GM21619 (cell line): ENCODE results near the gene DMC1.
A peak's percentile ranks its signal among the peaks of the same experiment; 100 is the strongest.

Experiments
- ATAC-seq: cut with Tn5 transposase; IDR thresholded peaks from one replicate; pipeline ENCODE4 v1.9.1; 2021; ENCODE audit not compliant: unreplicated experiment

The DMC1 gene

DNA sequence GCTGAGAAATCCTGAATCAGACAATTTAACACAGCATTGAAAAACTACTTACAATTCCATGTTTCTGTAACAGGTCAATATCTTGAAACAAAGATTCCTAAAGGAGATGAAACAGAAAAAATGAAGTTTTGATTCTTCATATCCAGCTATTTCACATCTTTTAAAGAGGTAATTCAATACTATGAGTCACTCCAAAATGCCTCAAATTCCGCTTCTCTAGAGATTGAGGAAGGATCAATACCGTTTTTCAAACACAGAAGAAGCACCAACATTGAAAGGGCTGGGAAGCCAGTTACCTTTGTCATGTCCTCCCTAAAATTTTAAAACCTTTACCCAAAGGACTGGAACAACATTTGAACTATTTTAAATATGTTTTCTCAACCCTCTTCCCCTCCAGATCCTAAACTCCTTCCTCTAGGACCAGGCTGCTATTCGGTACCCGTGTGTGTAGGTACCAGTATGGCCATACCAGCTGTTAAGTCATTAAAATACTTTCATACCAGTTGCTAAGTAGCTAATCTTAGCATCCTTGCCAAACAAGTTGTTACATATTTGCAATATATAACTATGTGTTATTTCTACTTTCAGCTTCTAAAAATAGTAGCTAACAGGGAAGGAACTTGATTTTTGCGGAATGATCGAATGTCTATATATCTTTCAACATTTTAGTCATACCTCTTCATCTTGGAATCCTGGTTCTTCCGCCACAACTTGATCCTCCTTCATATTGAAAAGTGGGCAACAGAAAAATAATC, 2.3 kb downstream of the DMC1 start:
- ATAC-seq, result no peak

- ATAC-seq, result no peak
Measured at GRCh38 chr22:38566726-38567504, 3.1 kb downstream of the DMC1 start.

DNA sequence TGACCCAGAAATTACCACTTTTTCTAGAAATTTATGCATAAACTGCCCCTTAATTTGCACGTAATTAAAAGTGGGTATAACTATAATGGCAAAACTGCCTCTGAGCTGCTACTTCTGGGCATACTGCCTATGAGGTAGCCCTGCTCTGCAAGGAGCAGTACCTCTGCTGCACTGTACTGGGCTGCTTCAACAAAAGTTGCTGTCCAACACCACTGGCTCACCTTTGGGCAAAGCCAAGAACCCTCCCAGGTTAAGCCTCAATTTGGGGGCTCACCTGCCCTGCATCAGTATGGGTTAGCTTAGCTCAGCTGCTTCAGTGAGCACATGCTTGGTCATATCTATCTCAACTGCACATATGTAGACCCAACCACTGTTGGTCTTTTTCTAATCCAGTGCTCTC, 4.5 kb downstream of the DMC1 start:
- ATAC-seq, result no peak

DNA sequence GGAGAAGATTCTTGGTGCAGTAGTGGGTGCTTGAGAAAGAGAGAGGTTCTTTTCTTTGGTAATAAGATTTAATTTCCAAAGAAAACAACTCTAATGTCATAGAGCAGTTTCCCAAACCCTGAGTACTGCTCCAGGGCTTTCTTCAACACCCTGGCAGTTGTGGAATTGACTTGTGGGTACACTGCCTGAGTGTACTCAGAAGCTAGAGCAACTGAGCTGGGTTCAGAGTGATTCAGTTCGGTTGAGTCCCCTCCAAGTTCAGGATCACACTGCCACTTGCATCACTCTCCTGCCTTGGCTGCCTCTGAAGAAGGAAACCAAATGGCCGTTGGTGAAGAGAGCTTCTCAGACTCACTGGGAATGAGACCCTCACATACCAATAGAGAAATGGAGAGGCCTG, 5.3 kb downstream of the DMC1 start:
- ATAC-seq, result no peak

- no peak for ATAC-seq
Measured at GRCh38 chr22:38554281-38554680, 15.7 kb downstream of the DMC1 start.

DNA sequence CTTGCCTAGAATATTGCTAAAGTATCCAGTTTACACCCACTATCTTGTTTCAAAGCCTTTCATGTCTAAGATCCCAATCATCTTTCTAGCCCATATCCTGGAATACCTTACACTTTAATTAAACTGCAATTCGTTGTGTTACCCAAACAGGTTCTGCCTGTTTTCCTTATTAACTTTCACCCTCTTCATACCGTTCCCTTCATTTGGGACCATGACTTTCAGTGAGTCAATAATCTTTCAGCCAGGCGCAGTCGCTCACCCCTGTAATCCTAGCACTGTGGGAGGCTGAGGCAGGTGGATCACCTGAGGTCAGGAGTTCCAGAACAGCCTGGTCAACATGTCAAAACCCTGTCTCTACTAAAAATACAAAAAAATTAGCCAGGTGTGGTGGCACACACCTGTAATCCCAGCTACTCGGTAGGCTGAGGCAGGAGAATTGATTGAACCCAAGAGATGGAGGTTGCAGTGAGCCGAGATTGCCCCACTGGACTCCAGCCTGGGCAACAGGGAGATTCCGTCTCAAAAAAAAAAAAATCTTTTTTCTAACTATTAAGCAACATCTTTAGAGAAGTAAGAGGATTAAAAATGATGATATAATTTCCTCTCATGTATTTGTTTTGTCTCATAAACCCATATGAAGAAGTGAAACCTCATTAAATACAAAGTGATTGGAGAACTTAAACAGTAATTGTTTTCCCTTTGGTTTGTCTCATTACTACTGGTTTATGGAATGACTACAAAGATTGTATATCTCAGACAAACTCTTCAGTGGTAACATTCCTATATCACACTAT, 20.7 kb downstream of the DMC1 start:
- ATAC-seq, result no peak

DNA sequence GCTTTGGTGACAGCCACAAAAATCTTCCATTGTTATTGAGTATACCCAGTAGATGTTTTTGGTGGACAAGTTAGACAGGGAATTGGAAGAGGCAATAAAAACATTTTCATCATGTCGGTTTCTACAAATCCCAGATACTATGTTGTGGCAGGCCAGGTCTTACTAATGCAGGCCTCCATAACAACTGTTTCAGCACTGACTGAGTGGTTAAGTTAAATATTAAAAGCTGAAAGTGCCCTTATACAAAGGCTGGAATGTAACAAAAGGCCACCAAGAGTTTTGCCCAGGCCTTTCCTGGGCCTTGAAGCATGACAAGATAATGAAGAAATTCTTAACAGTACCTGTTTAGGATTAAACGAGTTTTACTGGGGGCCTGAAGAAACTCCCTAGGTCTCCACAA, 29.3 kb downstream of the DMC1 start:
- ATAC-seq, result no peak

DNA sequence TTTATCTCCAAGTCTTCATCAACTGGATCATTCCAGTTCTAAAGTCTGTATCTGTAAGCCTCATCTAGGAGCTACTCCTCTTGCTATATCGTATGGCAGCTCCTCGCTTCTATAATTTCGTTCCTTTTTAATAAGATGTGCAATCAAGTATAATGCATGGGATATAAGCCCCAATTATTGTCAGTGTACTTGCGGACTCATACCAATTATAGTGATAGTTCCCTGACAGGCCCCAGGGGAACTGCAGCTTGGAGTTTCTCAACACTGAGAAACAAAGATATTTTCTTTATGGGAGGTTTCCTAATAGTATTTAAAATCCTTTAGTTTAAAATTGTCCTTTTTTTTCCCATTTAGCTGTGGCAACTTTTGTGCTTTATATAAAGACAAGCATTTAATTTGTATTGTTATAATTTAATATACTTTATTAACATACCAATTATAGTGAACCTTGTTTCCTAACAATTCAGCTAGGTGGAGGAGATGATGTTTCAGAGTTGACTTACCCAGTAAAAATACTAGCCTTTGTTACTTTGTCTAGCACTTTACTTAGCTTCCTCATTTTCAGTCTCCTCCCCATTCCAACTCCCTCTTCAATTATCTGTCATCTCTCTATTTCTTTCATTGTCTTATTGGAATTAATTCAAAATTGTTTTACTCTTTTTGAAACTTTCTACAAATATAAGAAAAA, 38.6 kb downstream of the DMC1 start:
- no peak for ATAC-seq

DNA sequence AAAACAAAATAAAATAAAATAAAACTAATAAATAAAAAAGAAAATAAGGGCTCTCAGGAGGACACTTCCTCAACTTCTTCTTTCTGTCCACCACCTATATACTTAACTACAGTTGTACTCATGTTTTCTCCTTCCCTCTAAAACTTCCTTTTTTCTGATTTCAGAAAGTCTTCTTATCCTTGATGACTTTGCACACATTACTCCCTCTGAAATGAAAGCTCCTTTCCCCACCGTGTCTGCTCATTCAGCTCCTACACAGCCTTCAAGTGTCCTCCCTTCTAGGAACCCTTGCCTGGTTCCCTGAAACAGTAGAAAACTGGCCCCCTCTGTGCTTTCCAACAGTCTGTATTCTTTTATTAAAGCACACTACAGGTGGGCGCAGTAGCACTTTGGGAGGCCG, 45.6 kb downstream of the DMC1 start:
- ATAC-seq, result no peak

DNA sequence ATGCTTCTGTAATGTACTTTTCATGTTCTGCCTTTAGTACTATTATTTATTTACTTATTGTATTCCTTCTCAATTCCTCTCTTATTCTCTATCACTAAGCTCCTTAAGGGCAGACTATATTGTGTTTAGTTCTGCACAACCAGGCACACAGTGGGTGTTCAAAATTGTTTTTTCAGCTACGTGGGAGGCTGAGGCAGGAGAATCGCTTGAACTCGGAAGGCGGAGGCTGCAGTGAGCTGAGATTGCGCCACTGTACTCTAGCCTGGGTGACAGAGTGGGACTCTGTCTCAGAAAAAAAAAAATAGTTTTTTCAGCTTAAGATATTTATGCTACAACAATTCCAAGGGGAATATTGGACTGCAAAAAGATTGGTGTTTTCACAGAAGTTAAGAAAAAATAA, 46.5 kb downstream of the DMC1 start:
- no peak for ATAC-seq

DNA sequence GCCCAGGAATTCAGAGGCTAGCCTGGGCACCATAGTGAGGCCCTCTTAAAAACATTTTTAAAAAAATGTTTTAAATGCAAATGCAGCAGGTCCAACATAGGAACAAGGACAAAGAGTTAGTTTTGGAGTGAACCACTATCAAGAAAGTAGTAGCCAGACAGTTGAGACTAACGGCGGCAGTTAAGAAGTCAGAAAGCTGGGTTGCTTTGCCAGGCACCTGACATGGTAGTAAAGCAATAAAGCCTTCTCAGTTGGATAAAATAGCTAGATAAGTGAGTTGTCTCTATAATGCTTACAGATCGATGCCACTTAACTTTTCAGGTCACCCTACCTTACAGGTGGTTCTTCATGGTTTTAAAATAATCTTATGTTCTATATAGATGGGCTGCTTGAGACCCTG, 47.0 kb downstream of the DMC1 start:
- no peak for ATAC-seq

DNA sequence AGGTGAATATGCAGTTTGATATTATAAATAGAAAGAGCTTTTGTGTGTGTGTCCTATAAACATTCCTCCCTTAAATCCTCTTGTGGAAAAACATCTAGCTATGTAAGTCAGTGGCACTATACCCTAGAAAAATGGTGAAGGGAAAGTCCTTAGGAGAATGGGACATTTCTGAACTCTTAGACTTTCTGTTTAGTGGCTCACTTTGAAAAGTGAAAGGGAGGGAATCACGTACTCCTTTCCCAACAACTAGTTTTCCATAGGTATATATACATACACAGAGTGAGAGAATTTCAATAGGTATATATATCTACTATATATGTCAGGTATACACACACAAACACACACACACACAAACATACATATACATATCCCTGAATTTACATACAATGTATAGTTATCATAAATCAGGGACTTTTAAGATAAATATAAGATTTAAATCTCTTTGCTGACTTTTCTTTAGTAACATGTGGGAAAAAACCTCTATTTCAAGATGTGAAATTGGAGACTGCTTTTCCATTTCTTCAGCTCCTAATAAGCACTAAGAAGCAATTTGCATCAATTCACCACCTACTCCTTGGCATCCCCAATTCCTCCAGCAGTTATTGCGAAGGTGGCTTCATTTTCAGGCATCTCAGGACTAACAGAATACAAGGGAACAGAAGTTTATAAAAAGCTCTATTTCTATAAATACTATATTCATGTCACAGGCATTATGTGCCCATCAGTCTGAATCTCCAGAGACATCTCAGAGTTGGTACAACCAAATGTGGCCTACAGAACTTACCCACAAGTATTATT, 50.3 kb downstream of the DMC1 start:
- ATAC-seq, result no peak

DNA sequence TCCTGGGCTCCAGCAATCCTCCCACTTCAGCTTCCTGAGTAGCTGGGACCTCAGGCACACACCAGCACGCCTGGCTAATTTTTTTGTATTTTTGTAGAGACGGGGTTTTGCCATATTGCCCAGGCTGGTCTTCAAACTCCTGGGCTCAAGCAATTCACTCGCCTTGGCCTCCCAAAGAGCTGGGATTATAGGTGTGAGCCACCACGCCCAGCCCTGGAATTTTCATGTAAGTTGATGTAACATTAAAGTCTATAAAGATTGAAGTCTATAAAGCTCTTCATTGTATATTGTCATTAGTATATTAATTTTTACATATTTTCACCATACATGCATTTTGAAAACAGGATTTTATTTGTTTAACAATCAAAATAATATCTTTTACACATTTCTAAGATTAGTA, 51.4 kb downstream of the DMC1 start:
- ATAC-seq, result no peak

GRCh38 chr22:38513063-38513462, 56.9 kb downstream of the DMC1 start:
- ATAC-seq, result no peak

DNA sequence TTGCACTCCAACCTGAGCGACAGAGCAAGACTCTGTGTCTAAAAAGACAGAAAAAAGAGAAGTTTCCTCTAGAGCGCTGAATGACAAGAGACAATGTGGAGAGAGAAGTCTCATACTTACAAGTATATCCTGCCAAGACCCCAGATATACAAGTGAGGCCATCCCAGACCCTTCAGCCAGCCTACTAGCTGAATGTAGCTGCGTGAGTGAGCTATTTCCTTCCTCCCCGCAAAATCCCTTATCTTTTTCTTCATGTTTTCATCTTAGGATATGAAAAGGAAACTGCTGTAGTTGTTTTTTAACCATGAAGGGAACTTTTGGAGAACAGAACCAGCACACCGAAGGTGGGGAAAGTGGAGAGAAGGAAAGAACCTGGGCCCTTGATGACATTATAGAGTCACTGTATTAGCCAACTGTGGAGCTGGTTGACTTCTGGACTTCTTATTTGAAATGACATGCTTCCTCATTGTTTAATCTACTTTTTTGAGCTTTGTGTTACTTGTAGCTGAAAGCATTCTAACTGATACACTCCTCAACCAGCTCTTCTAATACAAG, 59.5 kb downstream of the DMC1 start:
- no peak for ATAC-seq

DNA sequence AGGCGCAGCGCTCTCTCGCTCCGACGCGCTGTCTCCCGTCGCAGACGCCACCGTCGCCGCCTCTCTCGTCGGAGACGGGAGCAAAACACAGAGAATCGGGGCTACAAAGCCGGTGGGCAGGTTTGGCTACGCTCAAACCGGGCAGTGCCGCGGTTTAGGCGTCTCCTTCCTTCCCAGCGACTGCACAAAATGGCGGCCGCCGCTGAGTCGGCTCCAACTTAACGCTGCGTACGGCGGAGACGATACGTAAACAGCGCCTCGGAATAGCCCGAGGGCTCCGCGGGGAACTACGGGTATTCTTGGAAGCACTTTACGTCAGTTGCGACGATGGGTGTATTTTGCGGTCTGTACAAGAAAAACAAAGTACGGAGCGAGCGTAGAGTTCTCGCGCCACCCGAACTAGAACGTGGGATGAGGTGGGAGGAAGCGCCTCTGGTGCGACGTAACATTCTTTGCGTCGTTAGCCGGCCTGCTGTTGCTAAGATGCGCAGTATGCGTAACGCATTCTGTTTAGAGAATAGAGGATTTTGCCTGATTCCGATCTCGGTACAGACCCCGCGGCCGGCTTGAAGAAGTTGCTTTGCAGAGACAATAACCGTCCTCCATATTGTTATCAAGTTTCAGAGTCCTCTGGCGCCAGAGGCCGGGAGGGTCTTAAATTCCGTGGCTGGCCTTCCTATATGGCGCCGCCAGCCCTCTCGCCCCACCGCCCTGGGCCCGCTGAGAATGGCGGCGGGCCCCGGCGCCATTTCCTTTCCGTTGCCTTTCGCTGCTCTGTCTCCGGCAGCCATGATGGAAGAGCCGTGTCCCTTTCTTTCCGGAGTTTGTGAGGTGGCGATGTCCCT, 63.6 kb downstream of the DMC1 start, which contains the start of gene DDX17:
Gene DDX17 (minus strand): TSS at position 194 of the 845 bp plus-strand sequence.
- peak; percentile 82 for ATAC-seq

GRCh38 chr22:38505541-38506117, 64.4 kb downstream of the DMC1 start:
- ATAC-seq, result peak; percentile 21

GRCh38 chr22:38504731-38505540, 65.0 kb downstream of the DMC1 start:
- ATAC-seq, result no peak
